GM21526 (cell line): ENCODE data around the gene DOCK11.
"Not testable (repeated sequence)": the region's sequence is repeated elsewhere in the genome, so short reads cannot be mapped to it uniquely, and the experiment has no call there.

Source experiments
- ATAC-seq: cut with Tn5 transposase; IDR thresholded peaks from one replicate; pipeline ENCODE4 v1.9.1; 2021; ENCODE audit warnings: moderate library complexity; ENCODE audit not compliant: unreplicated experiment, low FRiP score

Gene DOCK11

GRCh38 chrX:118677318-118677717 lies 181.7 kb downstream of the DOCK11 start:
- ATAC-seq: no peak

- no peak for ATAC-seq
Observed at GRCh38 chrX:118679290-118679689, 183.7 kb downstream of the DOCK11 start.

- ATAC-seq: no peak
Observed at GRCh38 chrX:118682258-118683014, 186.8 kb downstream of the DOCK11 start.

GRCh38 chrX:118685393-118685792 lies 189.8 kb downstream of the DOCK11 start:
- ATAC-seq: no peak

GRCh38 chrX:118688935-118689334 lies 193.3 kb downstream of the DOCK11 start:
- no peak for ATAC-seq

GRCh38 chrX:118693843-118694242 lies 198.2 kb downstream of the DOCK11 start:
- ATAC-seq: no peak

- ATAC-seq: no peak
Observed at GRCh38 chrX:118694638-118695037, 199.0 kb downstream of the DOCK11 start.

- ATAC-seq: no peak
Observed at GRCh38 chrX:118698516-118699170, 203.0 kb downstream of the DOCK11 start.

- no peak for ATAC-seq
Observed at GRCh38 chrX:118702741-118703140, 207.1 kb downstream of the DOCK11 start.

- no peak for ATAC-seq
Observed at GRCh38 chrX:118706681-118707080, 211.1 kb downstream of the DOCK11 start.

- ATAC-seq: no peak
Observed at GRCh38 chrX:118714521-118714920, 218.9 kb downstream of the DOCK11 start.

- not testable (repeated sequence) for ATAC-seq
Observed at GRCh38 chrX:118715917-118716316, 220.3 kb downstream of the DOCK11 start.

GRCh38 chrX:118716833-118717232 lies 221.2 kb downstream of the DOCK11 start:
- ATAC-seq: not testable (repeated sequence)

- no peak for ATAC-seq
Observed at GRCh38 chrX:118717678-118718391, 222.2 kb downstream of the DOCK11 start.

- ATAC-seq: no peak
Observed at GRCh38 chrX:118718737-118719136, 223.1 kb downstream of the DOCK11 start.

GRCh38 chrX:118720058-118720707 lies 224.6 kb downstream of the DOCK11 start:
- ATAC-seq: no peak

- ATAC-seq: no peak
Observed at GRCh38 chrX:118723376-118723775, 227.8 kb downstream of the DOCK11 start.

- ATAC-seq: no peak
Observed at GRCh38 chrX:118724365-118724764, 228.8 kb downstream of the DOCK11 start.

GRCh38 chrX:118724775-118725174 lies 229.2 kb downstream of the DOCK11 start:
- ATAC-seq: no peak

GRCh38 chrX:118726396-118726795 lies 230.8 kb downstream of the DOCK11 start:
- no peak for ATAC-seq
